ENCODE results near the gene TARS2. TPM values are rescaled to one million over a fixed set of nuclear protein-coding genes. Genes with fewer than 3 reads are reported as not detected.

Gene TARS2
- total and polyA plus RNA-seq, 2 of the 4 experiments (the other 2 are of a cell fraction): 10.9 to 21.8 TPM

GRCh38 chr1:150516050-150516591 lies 28.9 kb downstream of the TARS2 start:
- Histone ChIP-seq H3K4ac (ENCODE audit: low read depth, low read length) (peak overlapping the region; percentile 39; the same call in 1 of the 2 replicates), H2BK15ac (ENCODE audit: low read depth, low read length) (no peak overlapping the region), H4K91ac (ENCODE audit: insufficient read depth, low read depth, low read length) (no peak overlapping the region), H4K5ac (ENCODE audit: low read depth, low read length) (no peak overlapping the region), H3K4me1 (ENCODE audit: control insufficient read depth, insufficient read depth, low read length) (peaks cover 6% of the 10 kb centered on the region), H2BK5ac (ENCODE audit: low read depth, low read length, poor library complexity, severe bottlenecking) (no peak overlapping the region), H2AK5ac (ENCODE audit: low read depth, low read length) (peak overlapping the region; percentile 40; the same call in 1 of the 2 replicates), H3K9ac (ENCODE audit: low read depth, low read length) (peak overlapping the region; percentile 45), H3K4me3 (ENCODE audit: insufficient read depth, low read depth, low read length) (peak overlapping the region; percentile 48), H3K79me1 (ENCODE audit: low read depth in 1 of 2, low read length in 2 of 2) (peaks cover 0 to 35% of the 10 kb centered on the region in 2 experiments; a peak in 3 of 4 replicates), H3K27ac (ENCODE audit: insufficient read depth, low read length) (peak overlapping the region; percentile 30; the same call in 1 of the 2 replicates), H3K56ac (ENCODE audit: extremely low read depth, insufficient read depth, low read length) (peak overlapping the region; percentile 14; the same call in 1 of the 2 replicates), H4K20me1 (ENCODE audit: insufficient read depth, low read length) (no peaks in the 10 kb centered on the region), H3K18ac (ENCODE audit: low read depth, low read length) (no peak overlapping the region), H3K4me2 (ENCODE audit: low read depth, low read length) (peak overlapping the region; percentile 86), H3K9me3 (ENCODE audit: control insufficient read depth, insufficient read depth, low read length) (no peaks in the 10 kb centered on the region), H4K8ac (ENCODE audit: low read depth in 2 of 2, low read length in 2 of 2) (peak overlapping the region; percentile 55 to 72; a peak in 2 of 4 replicates), H3K36me3 (ENCODE audit: control insufficient read depth, insufficient read depth, low read length) (peaks cover 19% of the 10 kb centered on the region), H2BK120ac (ENCODE audit: low read depth, low read length) (no peak overlapping the region), H3K23ac (ENCODE audit: low read depth, low read length) (peak overlapping the region; percentile 80), H3K14ac (replicated peaks; ENCODE audit: low read depth, low read length) (peak overlapping the region; percentile 42), H3K9me1 (ENCODE audit: insufficient read depth, low read length) (peaks cover 17% of the 10 kb centered on the region), H3K27me3 (ENCODE audit: control insufficient read depth, insufficient read depth, low read length) (no peaks in the 10 kb centered on the region), H2AK9ac (replicated peaks; ENCODE audit: low read depth, low read length, poor library complexity) (no peak overlapping the region), H2BK20ac (ENCODE audit: low read depth, low read length) (no peak overlapping the region), H2AFZ (replicated peaks; ENCODE audit: low read length, poor library complexity) (peak overlapping the region; percentile 81)
- no CpG with 5 or more reads among the region's 19 CpGs for WGBS, 2 experiments (ENCODE audit: extremely low coverage in 2 of 2, insufficient read length in 1 of 2)
- TF ChIP-seq ELK1 (IDR thresholded peaks at IDR 0.05; ENCODE audit: borderline replicate concordance, low read depth, low read length) (no peak), CEBPB (IDR thresholded peaks at IDR 0.05; ENCODE audit: low read depth, low read length) (no peak), NFE2L2 (IDR thresholded peaks at IDR 0.05; ENCODE audit: low read depth, low read length) (no peak), MAFK (IDR thresholded peaks at IDR 0.05; ENCODE audit: low read depth, low read length) (no peak), SMC3 (IDR thresholded peaks at IDR 0.05; ENCODE audit: low read depth, low read length) (no peak), RAD21 (IDR thresholded peaks at IDR 0.05; ENCODE audit: low read length) (no peak), CTCF (conservative IDR thresholded peaks at IDR 0.05; ENCODE audit: low read depth, low read length) (no peak), CHD1 (IDR thresholded peaks at IDR 0.05; ENCODE audit: low read depth, low read length) (no peak), USF2 (IDR thresholded peaks at IDR 0.05; ENCODE audit: low read depth, low read length) (no peak), FOS (IDR thresholded peaks at IDR 0.05; ENCODE audit: low read depth, low read length) (no peak), MXI1 (IDR thresholded peaks at IDR 0.05; ENCODE audit: borderline replicate concordance, low read depth, low read length) (no peak), BHLHE40 (IDR thresholded peaks at IDR 0.05; ENCODE audit: low read depth, low read length) (no peak), RFX5 (IDR thresholded peaks at IDR 0.05; ENCODE audit: low read depth, low read length) (no peak), MAZ (IDR thresholded peaks at IDR 0.05; ENCODE audit: borderline replicate concordance, low read depth, low read length) (no peak), POLR2A (IDR thresholded peaks at IDR 0.05; ENCODE audit: low read depth, low read length) (no peak)
- ATAC-seq (ENCODE audit: low read depth) (no peak; the same call in 1 of the 2 replicates), DNase-seq (no peak)
- ChIA-PET CTCF (interaction anchor here (0.6 to 3.0 kb wide), 4 partner anchors 12 to 353 kb away, joined by 3 to 13 read pairs (median 8); no protein-coding TSS in a partner anchor), POLR2A (ENCODE audit: unreplicated experiment) (interaction anchor here (1.7 kb wide), 1 partner anchor 260 kb away, joined by 5 read pairs; no protein-coding TSS in a partner anchor)
- in situ Hi-C loops (cut with MboI; ENCODE audit: low sequenced_read_pairs) (no loop called here), intact Hi-C loops (cut with micrococcal nuclease) (loop anchor here (5.0 kb wide), 1 partner anchor 194 kb away; the partner anchor contains the start of gene PRPF3), dilution Hi-C loops (cut with HindIII; ENCODE audit: low sequenced_read_pairs, unreplicated experiment) (no loop called here)
- BruUV-seq (replicated peaks): no TSS peak

Data from IMR-90 (cell line).